WERI-Rb-1 (cell line): ENCODE measurements around the gene CHMP2A.
"Not testable (repeated sequence)": the region's sequence is repeated elsewhere in the genome, so short reads cannot be mapped to it uniquely, and the experiment has no call there.

ENCODE experiments used
- DNase-seq: peaks from one replicate; pipeline ENCODE4 v3.0.0-alpha.2; 2020
- H3K27ac ChIP-seq: fragments of 250-450 bp; sonication (Bioruptor Pico); 2 replicates; pipeline ENCODE4 v1.5.1; 2020; ENCODE audit warnings: mild to moderate bottlenecking, moderate library complexity
- H3K27me3 ChIP-seq: fragments of 250-450 bp; sonication (Bioruptor Pico); 2 replicates; pipeline ENCODE4 v1.5.1; 2021; ENCODE audit warnings: mild to moderate bottlenecking, low read depth, moderate library complexity; ENCODE audit not compliant: insufficient read depth, severe bottlenecking
- H3K36me3 ChIP-seq: fragments of 250-450 bp; sonication (Bioruptor Pico); 2 replicates; pipeline ENCODE4 v1.5.1; 2020; ENCODE audit warnings: mild to moderate bottlenecking, moderate library complexity
- H3K4me3 ChIP-seq: 2 replicates; pipeline ENCODE4 v1.5.1; 2011; ENCODE audit warnings: low read depth, mild to moderate bottlenecking, control low read depth, low read length
- H3K9me3 ChIP-seq: fragments of 250-450 bp; sonication (Bioruptor Pico); 2 replicates; pipeline ENCODE4 v1.5.1; 2021; ENCODE audit warnings: mild to moderate bottlenecking, moderate library complexity; ENCODE audit not compliant: severe bottlenecking
- CTCF ChIP-seq: IDR thresholded peaks from 2 replicates; pipeline ENCODE4 v1.5.1; 2011; ENCODE audit warnings: low read depth, mild to moderate bottlenecking, control low read depth, inconsistent platforms, low read length

Gene CHMP2A

GRCh38 chr19:58546019-58546530 is 8.8 kb downstream of the CHMP2A start:
- no peak for TF ChIP-seq CTCF
- Histone ChIP-seq H3K36me3 (peaks cover 61% of the 10 kb centered on the region), H3K9me3 (no peaks in the 10 kb centered on the region), H3K27ac (no peak overlapping the region; the same call in 1 of the 2 replicates), H3K4me3 (peak overlapping the region; percentile 83), H3K27me3 (no peaks in the 10 kb centered on the region)
- DNase-seq, result no peak

- no peaks in the 10 kb centered on the region for H3K27me3 ChIP-seq
- DNase-seq, result no peak
- peaks cover 55% of the 10 kb centered on the region for H3K36me3 ChIP-seq
- H3K4me3 ChIP-seq, result peak overlapping the region; percentile 83
- no peaks in the 10 kb centered on the region for H3K9me3 ChIP-seq
- peak overlapping the region; percentile 73 for H3K27ac ChIP-seq
- TF ChIP-seq CTCF, result no peak
These were observed 9.5 kb downstream of the CHMP2A start for GRCh38 chr19:58545286-58546018.

GRCh38 chr19:58544591-58545285 is 10.2 kb downstream of the CHMP2A start:
- peaks cover 48% of the 10 kb centered on the region for H3K36me3 ChIP-seq
- DNase-seq, result no peak
- no peaks in the 10 kb centered on the region for H3K27me3 ChIP-seq
- H3K9me3 ChIP-seq, result no peaks in the 10 kb centered on the region
- H3K4me3 ChIP-seq, result peak overlapping the region; percentile 83
- TF ChIP-seq CTCF, result no peak
- peak overlapping the region; percentile 95 for H3K27ac ChIP-seq

GRCh38 chr19:58543826-58544590 is 10.9 kb downstream of the CHMP2A start, which contains the start of gene TRIM28:
TSS of gene TRIM28 (plus strand) at chr19:58544064. CDS start at chr19:58544758, 694 bp downstream.
- peak; percentile 98 for DNase-seq
- H3K27ac ChIP-seq, result peak within 1 kb of the TSS; percentile 95

GRCh38 chr19:58542641-58543372 is 12.1 kb downstream of the CHMP2A start:
- not testable (repeated sequence) for H3K4me3 ChIP-seq, DNase-seq, H3K9me3 ChIP-seq, H3K27me3 ChIP-seq
- Histone ChIP-seq H3K36me3 (peaks cover 28% of the 10 kb centered on the region), H3K27ac (peak overlapping the region; percentile 95)

More at GRCh38 chr19:58543826-58544590, 10.9 kb downstream of the CHMP2A start, which contains the start of gene TRIM28:
- peak within 1 kb of the TSS; percentile 83 for H3K4me3 ChIP-seq
- no peak for TF ChIP-seq CTCF
- no peaks in the 10 kb centered on the region for H3K27me3 ChIP-seq
- H3K36me3 ChIP-seq, result peaks cover 40% of the 10 kb centered on the region
- H3K9me3 ChIP-seq, result no peaks in the 10 kb centered on the region

- DNase-seq, H3K36me3 ChIP-seq, H3K9me3 ChIP-seq, H3K4me3 ChIP-seq, H3K27me3 ChIP-seq, H3K27ac ChIP-seq: not testable (repeated sequence)
These were observed 15.7 kb downstream of the CHMP2A start for GRCh38 chr19:58539169-58539559.
